MCF 10A (cell line): ENCODE results near the gene CYP2C8. TPM values are rescaled to one million over a fixed set of nuclear protein-coding genes. Genes with fewer than 3 reads are reported as not detected.
"Not testable (repeated sequence)": the region's sequence is repeated elsewhere in the genome, so short reads cannot be mapped to it uniquely, and the experiment has no call there.

Source experiments
- BruUV-seq: library from RNA; stranded (reverse); fragments of 400-500 nt; replicated peaks from 2 replicates; lab custom pipeline; 2021; lab: Mats Ljungman, UMichigan
- CTCF ChIA-PET: fragments of 300-600 bp; sonication (Branson Sonifier 250); formaldehyde crosslinking; extraction: SDS; loops from one replicate; lab custom pipeline; 2021; ENCODE audit warnings: antibody characterized with exemption, inconsistent platforms; lab: Yijun Ruan, JAX
- POLR2A ChIA-PET: fragments of 300-600, 350-650 bp; sonication (Branson Sonifier 250); formaldehyde crosslinking; extraction: SDS; loops from one replicate; lab custom pipeline; 2020; ENCODE audit warnings: antibody characterized with exemption, inconsistent platforms; lab: Yijun Ruan, JAX
- DNase-seq: peaks from one replicate; pipeline ENCODE4 v3.0.0-alpha.2; 2018; ENCODE audit not compliant: unreplicated experiment
- H3K27ac Mint-ChIP-seq: one replicate; pipeline ENCODE4 v1.8.0; 2022; ENCODE audit warnings: mild to moderate bottlenecking, low read depth, mixed read lengths; ENCODE audit not compliant: unreplicated experiment
- H3K27me3 Mint-ChIP-seq: one replicate; pipeline ENCODE4 v1.8.0; 2022; ENCODE audit warnings: mixed read lengths; ENCODE audit not compliant: insufficient read depth, unreplicated experiment
- H3K36me3 Mint-ChIP-seq: one replicate; pipeline ENCODE4 v1.8.0; 2022; ENCODE audit warnings: mild to moderate bottlenecking, moderate library complexity, mixed read lengths; ENCODE audit not compliant: insufficient read depth, unreplicated experiment
- H3K4me1 Mint-ChIP-seq: one replicate; pipeline ENCODE4 v1.8.0; 2022; ENCODE audit warnings: mixed read lengths; ENCODE audit not compliant: insufficient read depth, unreplicated experiment
- H3K4me3 Mint-ChIP-seq: one replicate; pipeline ENCODE4 v1.8.0; 2022; ENCODE audit warnings: mild to moderate bottlenecking, moderate library complexity, mixed read lengths; ENCODE audit not compliant: unreplicated experiment
- H3K9me3 Mint-ChIP-seq: one replicate; pipeline ENCODE4 v1.8.0; 2022; ENCODE audit warnings: mixed read lengths; ENCODE audit not compliant: unreplicated experiment
- CTCF ChIP-seq: fragments of 200-600 bp; IDR thresholded peaks from one replicate; pipeline ENCODE4 v1.8.0; 2022; ENCODE audit warnings: antibody characterized with exemption, mild to moderate bottlenecking; ENCODE audit not compliant: unreplicated experiment
- intact Hi-C: fragments of 100-400 bp; cut with micrococcal nuclease; formaldehyde crosslinking; loops from 2 replicates; pipeline ENCODE4 v1.14.1; 2022
- total RNA-seq: library from RNA; stranded (reverse); gene quantifications from 2 replicates; pipeline ENCODE4 v1.2.3, GENCODE V29; 2022

The CYP2C8 gene
- total RNA-seq, 1 experiment from 2014 or later = not detected

GRCh38 chr10:95096143-95096542 lies 26.8 kb upstream of the CYP2C8 start:
- no peak overlapping the region for H3K27ac Mint-ChIP-seq
- no peak for DNase-seq
- no peaks in the 10 kb centered on the region for H3K4me1 Mint-ChIP-seq
- intact Hi-C loops = no loop called here
- POLR2A ChIA-PET = no interaction called here
- H3K27me3 Mint-ChIP-seq = no peaks in the 10 kb centered on the region
- H3K4me3 Mint-ChIP-seq = no peak overlapping the region
- TF ChIP-seq CTCF = no peak
- no peaks in the 10 kb centered on the region for H3K36me3 Mint-ChIP-seq
- BruUV-seq = no TSS peak
- no peaks in the 10 kb centered on the region for H3K9me3 Mint-ChIP-seq
- CTCF ChIA-PET = interaction anchor here (0.6 kb wide), 1 partner anchor 265 kb away, joined by 4 read pairs; no protein-coding TSS in a partner anchor

GRCh38 chr10:95079626-95080025 lies 10.3 kb upstream of the CYP2C8 start:
- H3K27ac Mint-ChIP-seq, intact Hi-C loops, H3K4me3 Mint-ChIP-seq, BruUV-seq, DNase-seq, H3K4me1 Mint-ChIP-seq, H3K36me3 Mint-ChIP-seq, H3K9me3 Mint-ChIP-seq, POLR2A ChIA-PET, CTCF ChIA-PET: not testable (repeated sequence)
- peaks cover 33% of the 10 kb centered on the region for H3K27me3 Mint-ChIP-seq

GRCh38 chr10:95077556-95077955 lies 8.3 kb upstream of the CYP2C8 start:
- CTCF ChIA-PET = no interaction called here
- Mint-ChIP-seq H3K27me3 (peaks cover 44% of the 10 kb centered on the region), H3K27ac (no peak overlapping the region), H3K4me3 (no peak overlapping the region), H3K36me3 (no peaks in the 10 kb centered on the region), H3K4me1 (no peaks in the 10 kb centered on the region), H3K9me3 (peaks cover 5% of the 10 kb centered on the region)
- no TSS peak for BruUV-seq
- intact Hi-C loops = no loop called here
- TF ChIP-seq CTCF = no peak
- DNase-seq = no peak
- POLR2A ChIA-PET = interaction anchor here (0.7 kb wide), 1 partner anchor 28 kb away, joined by 3 read pairs; no protein-coding TSS in a partner anchor

- H3K9me3 Mint-ChIP-seq = no peaks in the 10 kb centered on the region
- no peaks in the 10 kb centered on the region for H3K36me3 Mint-ChIP-seq
- H3K4me1 Mint-ChIP-seq = no peaks in the 10 kb centered on the region
- ChIA-PET CTCF (interaction anchor here (1.3 kb wide), 1 partner anchor 52 kb away, joined by 3 read pairs; no protein-coding TSS in a partner anchor), POLR2A (no interaction called here)
- no peak overlapping the region for H3K4me3 Mint-ChIP-seq
- DNase-seq = no peak
- H3K27ac Mint-ChIP-seq = no peak overlapping the region
- no TSS peak for BruUV-seq
- H3K27me3 Mint-ChIP-seq = peaks cover 64% of the 10 kb centered on the region
- intact Hi-C loops = no loop called here
- no peak for TF ChIP-seq CTCF
Observed at GRCh38 chr10:95071107-95071660, 1.9 kb upstream of the CYP2C8 start.

- H3K27ac Mint-ChIP-seq, H3K36me3 Mint-ChIP-seq, H3K9me3 Mint-ChIP-seq, intact Hi-C loops, H3K4me3 Mint-ChIP-seq, CTCF ChIA-PET, DNase-seq, H3K4me1 Mint-ChIP-seq, BruUV-seq, POLR2A ChIA-PET: not testable (repeated sequence)
- peaks cover 51% of the 10 kb centered on the region for H3K27me3 Mint-ChIP-seq
Observed at GRCh38 chr10:95064125-95064524, 5.2 kb downstream of the CYP2C8 start.
